ENCODE measurements around the gene PRKAG2. TPM values are rescaled to one million over a fixed set of nuclear protein-coding genes. Genes with fewer than 3 reads are reported as not detected.

PRKAG2 gene
- total and polyA plus RNA-seq, 2 experiments from 2014 or later, result 9.1 to 14.9 TPM

GRCh38 chr7:151597541-151598444 is 279.1 kb downstream of the PRKAG2 start:
- Histone ChIP-seq H2AFZ (no peak overlapping the region), H3K79me2 (replicated peaks; ENCODE audit: insufficient read depth) (0 out of 2 replicates have a peak, but pooled peaks cover 8% of the 10 kb centered on the region), H3K4me1 (ENCODE audit: insufficient read depth) (no peaks in the 10 kb centered on the region), H3K27me3 (ENCODE audit: insufficient read depth) (no peaks in the 10 kb centered on the region), H4K20me1 (replicated peaks; ENCODE audit: insufficient read depth) (0 out of 2 replicates have a peak, but pooled peaks cover 5% of the 10 kb centered on the region), H3K27ac (ENCODE audit: low read depth) (no peak overlapping the region), H3K9me2 (ENCODE audit: insufficient read depth) (no peaks in the 10 kb centered on the region), H3K4me2 (no peak overlapping the region), H3K4me3 (no peak overlapping the region), H3K36me3 (ENCODE audit: insufficient read depth) (no peaks in the 10 kb centered on the region), H3F3A (replicated peaks; ENCODE audit: low read depth) (no peaks in the 10 kb centered on the region)
- no peak overlapping the region for H3K4me3 Mint-ChIP-seq
- peaks cover 6% of the 10 kb centered on the region for H3K27me3 Mint-ChIP-seq (ENCODE audit: insufficient read depth, low read depth, poor library complexity)
- no peak for ATAC-seq
- no peak for DNase-seq (ENCODE audit: low spot score)
- H3K27ac Mint-ChIP-seq, result no peak overlapping the region
- TF ChIP-seq JUNB (IDR thresholded peaks at IDR 0.05; ENCODE audit: unreplicated experiment) (no peak), ZNF462 (CRISPR knock-in tag; IDR thresholded peaks at IDR 0.05) (no peak), CTCF (conservative IDR thresholded peaks at IDR 0.05; ENCODE audit: low read depth in 2 of 2) (no peak), POLR2AphosphoS5 (IDR thresholded peaks at IDR 0.05; ENCODE audit: low read depth) (no peak), EZH2 (IDR thresholded peaks at IDR 0.05; ENCODE audit: low read depth, unreplicated experiment) (no peak)
- peaks cover 4% of the 10 kb centered on the region for H3K4me1 Mint-ChIP-seq
- H3K9me3 Mint-ChIP-seq, result no peaks in the 10 kb centered on the region
- no peaks in the 10 kb centered on the region for H3K36me3 Mint-ChIP-seq (ENCODE audit: low read depth)
